T1000 (cell line): ENCODE data around the gene THNSL1.

Experiments used
- DNase-seq: peaks from one replicate; lab custom pipeline; 2025; ENCODE audit warnings: mixed read lengths; lab: John Stamatoyannopoulos, UW

Gene THNSL1

DNA sequence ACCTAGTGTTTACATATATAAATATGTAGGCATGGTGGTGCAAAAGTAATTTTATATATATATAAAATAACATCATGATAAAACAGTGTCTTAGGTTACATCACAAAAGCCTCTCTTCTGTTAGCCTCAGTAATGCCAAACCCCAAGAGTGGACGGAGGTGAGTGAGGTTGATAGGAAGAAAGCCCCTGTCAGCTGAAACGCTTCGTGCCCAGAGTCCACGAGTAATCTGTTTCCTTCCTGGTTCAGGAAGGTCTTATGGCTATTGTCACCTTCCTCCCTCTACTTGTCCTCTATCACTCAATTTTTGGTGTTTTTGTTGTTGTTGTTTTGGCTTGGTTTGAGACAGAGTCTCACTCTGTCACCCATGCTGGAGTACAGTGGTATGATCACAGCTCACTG, 41.5 kb downstream of the THNSL1 start:
- DNase-seq, result no peak

GRCh38 chr10:25059990-25060389, 43.6 kb downstream of the THNSL1 start:
- DNase-seq, result peak; percentile 40

GRCh38 chr10:25061125-25061524, 44.7 kb downstream of the THNSL1 start:
- no peak for DNase-seq

- DNase-seq, result peak; percentile 8
Observed at GRCh38 chr10:25061711-25062449, 45.5 kb downstream of the THNSL1 start.

GRCh38 chr10:25063157-25063556, 46.7 kb downstream of the THNSL1 start:
- no peak for DNase-seq

GRCh38 chr10:25063644-25064043, 47.2 kb downstream of the THNSL1 start:
- DNase-seq, result no peak

DNA sequence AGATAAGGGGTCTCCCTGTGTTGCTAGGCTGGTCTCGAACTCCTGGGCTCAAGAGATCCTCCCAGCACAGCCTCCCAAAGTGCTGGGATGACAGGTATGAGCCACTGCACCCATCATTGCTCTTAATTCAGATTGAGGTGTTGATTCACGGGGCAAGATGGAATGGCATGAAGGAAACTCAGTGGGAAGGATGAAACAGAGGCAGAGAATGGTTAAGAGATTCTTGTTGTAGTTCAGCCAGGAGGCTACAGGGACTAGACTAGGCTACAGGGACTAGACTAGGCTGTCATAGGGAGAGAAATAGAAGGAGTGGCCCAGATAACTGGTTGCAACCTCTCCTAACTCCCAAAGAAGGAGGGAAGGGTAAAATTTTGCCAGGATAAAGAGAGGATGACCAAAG, 48.0 kb downstream of the THNSL1 start:
- DNase-seq, result no peak

DNA sequence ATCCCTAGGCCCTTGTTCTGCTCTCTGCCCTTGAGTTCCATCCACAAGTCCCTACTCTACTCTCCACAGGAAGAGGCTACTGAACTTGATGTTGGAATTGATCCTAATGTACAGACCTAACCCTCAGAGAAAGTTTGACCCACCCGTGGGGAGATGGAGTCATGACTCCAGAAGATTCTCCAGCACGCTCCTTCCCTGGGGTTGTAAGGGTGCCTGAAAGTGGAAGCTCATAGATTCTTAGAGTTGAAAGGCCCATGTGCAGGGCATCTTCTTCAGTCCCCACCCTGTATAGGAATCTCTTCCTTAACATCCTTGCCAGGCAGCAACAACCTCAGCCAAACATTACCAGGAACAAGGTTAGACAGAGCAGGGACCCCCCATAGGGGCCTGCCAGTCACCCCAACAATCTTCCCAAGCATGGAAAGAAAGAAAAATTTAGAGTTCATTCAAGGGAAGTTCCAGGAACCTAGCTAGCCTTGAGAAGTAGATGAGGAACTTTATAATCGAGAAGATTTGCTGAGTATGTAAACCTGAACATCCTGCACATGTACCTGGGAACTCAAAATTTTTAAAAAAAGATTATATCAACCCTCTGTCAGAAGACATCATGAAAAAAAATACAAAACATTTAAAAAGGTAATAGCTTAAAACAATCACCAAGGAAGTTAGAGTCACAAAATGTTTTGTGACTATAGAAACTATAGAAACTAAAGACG, 49.5 kb downstream of the THNSL1 start:
- no peak for DNase-seq

DNA sequence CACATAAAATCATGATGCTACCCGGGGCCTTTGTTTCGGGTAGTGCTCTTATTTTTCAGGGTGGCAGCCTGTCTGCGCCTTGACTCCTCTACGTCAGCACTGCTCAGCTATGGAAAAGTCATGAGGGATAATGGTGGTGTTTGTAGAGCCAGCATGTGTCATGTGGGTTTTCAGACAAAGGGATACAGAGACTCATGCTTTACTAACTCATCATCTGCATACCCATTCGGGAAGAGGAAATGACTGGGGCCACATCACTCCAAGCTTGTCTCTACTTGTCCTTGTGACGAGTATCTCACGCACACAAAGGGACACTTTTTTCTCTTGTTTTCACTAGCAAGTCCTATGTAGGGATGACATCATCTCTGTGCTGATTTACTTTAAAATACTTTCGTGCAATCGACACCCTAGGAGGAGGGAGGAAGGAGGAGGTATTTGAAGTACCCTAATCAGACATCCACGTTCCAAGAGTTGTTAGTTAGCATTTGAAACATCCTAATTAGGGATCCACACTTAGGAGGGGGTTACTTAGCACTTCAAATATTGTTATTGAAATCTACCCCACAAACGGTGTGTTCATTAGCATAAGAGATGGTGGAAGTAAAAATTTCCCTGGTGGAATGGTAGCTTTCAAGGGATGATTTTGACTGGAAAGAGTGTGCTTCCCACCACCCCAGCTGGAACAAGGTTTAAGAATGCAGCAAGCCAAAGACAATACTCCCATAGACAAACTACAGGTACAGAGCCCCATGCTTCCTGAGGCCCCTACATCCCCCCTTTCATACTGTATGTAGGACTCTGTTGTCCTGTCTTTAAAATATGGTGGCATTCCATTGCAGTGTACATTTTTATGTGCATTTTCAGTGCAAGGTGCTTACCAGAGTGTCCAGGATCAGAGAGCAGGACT, 52.0 kb downstream of the THNSL1 start:
- no peak for DNase-seq

DNA sequence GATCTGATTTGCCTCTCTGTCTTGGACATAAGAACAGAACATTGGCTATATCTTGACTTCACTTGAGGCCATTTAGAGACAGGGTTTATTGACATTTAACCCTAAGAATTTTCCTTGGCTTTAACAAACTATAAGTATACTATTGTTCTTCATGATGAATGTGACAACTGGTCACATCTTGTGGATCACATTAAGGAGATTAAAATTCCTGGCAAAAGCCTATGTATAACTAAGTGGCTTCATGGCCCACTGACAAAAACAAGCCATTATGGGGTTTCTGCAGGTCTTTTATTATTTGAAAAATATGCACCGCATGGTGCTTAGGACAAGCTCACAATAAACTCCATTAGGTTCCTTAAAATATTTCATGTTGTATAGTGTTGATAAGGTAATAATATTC, 54.8 kb downstream of the THNSL1 start:
- no peak for DNase-seq

- DNase-seq, result no peak
Observed at GRCh38 chr10:25072786-25073185, 56.4 kb downstream of the THNSL1 start.

DNA sequence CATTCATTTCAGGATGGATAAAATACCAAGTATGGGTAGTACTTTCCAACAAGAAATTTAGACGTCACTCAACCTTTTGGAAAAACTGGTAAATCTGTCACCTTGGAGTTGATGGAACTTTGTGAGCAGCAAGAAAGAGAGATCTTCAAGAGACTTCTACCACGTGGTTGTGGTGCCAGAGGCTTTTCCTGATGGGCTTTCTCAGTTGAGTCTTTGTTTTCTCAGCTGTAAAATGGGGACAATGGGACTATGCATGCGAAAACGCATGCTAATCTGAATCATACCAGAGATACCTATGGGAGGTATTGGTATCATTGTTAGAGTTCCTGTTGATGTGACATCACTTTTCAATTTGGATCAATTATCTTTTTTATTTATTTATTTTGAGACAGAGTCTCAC, 59.4 kb downstream of the THNSL1 start:
- DNase-seq, result no peak
